ENCODE measurements around the gene KCNT2.

KCNT2 gene

DNA sequence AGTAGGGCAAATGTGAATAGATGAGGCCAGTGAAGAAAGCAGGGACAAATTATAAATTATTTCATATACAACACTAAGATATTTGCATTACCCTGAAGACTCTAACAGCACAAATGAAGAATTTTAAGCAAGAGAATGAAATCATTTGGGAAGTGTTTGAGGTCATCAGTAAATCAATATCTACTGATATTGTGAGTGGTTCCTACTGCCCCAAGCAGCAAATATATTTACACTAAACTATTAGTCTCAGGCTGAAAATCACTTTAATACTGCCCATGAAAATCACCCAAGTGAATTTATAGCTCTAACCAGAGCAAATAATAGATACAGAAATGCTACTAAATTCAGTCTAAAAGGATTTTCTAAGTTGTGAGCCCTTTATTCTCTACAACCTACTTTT, 163.6 kb downstream of the KCNT2 start:
- DNase-seq, result no peak

DNA sequence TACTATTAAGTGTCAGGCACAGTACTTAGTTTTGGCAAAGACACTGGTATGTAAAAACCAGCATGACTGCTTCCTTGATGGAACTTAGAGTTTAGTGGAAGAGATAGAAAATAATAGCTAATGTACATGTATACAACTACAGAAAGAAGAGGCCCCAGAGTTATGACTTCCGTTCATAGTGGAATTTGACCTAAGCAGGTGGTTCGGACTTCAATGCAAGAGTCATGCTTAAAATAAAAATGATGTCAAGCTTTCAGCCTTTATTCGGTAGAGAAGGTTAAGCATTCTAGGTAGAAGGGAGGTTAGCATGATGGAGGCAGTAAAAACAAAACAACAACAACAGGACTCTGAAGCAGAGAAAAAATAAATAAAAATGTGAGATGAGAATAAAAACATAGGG, 165.9 kb downstream of the KCNT2 start:
- DNase-seq, result no peak

DNA sequence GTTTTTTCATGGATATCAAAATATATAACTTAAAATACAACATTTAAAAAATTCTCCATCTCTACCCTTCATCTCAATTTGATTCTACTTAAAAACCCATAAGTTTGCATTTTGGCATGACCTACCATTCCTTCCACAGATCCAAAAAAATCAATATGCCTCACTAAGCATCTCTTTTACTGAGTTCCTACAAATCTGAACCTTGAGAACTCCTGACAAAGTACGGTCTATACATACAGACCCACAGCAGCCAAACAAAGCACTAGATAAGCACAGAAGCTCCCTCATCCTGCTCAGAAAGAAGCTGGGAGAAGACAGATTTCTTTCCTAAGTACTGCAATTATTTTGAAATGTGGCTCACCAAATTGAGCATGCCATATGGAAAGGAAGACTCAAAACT, 167.5 kb downstream of the KCNT2 start:
- no peak for DNase-seq

DNA sequence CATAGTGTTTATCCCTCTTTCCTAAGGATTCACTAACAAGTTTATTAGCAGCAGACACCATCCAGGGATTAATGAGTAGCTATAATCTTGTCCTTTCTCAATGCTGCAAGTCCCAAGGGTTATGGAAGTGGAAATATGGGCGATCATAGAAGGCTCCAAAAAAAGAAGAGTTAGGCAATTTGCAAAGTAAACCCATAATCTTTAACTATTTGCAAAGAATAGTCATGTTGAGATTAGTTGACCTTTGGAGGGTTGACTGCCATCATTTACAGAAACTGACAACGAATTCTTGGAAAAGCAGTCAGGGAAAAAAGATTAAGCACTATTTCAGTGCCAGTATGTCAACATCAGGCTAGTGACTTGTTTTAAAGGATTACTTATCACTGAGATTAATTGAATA, 169.9 kb downstream of the KCNT2 start:
- no peak for DNase-seq

DNA sequence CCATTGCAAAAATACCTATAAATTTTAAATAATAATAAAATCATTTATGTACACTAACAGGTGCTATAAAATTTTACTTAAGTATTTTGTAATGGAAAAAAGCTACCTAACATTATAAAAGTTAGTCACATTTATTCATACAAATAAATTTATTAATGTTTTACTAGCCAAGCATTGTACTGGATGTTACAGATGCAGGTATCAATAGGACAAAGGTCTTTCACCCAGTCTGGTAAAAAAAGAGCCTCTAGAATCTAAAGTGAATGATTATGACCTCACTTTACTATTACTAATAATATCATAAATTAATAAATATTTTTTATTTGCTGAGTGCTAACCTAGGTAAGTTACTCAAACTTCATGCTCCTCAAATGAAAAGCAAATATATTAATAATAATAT, 170.6 kb downstream of the KCNT2 start:
- DNase-seq, result no peak

DNA sequence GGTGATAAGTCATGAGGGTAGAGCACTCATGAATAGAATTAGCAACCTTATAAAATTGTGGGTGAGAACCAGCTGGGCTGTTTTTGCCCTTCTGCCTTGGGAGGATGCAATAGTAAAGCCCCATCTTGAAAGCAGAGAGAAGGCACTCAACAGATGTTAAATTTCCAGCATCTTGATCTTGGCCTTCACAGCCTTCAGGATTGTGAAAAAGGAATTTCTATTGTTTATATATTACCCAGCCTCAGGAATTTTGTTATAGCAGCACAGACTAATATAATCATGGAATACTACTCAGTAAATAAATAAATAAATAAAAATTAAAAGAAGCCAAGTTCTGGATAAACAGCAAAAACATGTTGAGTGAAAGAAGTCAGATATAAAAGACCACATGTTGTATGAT, 175.2 kb downstream of the KCNT2 start:
- DNase-seq, result no peak

DNA sequence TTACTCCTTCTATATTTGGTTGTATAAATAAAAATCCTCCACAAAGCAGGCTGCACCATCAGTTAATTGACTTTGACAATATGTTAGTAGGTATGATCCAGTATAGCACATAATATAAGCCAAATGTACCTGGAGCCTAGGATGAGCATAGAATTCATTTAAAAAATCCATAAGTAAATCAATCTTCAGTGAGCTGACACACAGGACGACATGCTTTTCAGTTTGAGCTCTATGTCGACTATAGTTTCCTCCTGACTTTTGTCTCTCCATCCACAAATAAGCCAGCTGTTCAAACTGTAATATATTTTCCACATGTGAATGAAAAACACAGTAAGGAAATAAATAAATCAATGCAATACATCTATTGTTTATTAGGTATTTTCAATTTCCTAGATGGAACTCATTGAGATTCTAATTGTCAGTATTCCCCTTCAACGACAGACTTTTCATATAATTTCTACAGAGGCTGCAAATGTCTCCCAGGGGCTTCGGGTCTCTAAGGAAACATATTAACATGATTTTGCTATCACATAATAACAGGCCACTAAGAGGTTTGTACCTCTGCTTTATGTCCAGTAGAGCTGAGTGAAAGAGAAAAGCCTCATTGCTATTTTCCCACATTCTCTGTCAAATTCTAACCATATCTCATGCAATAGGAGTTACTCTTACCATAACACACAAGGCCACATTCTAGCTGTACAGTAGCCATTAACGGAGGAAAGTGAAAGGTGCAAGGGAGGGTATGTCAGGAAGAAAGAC, 180.1 kb downstream of the KCNT2 start:
- no peak for DNase-seq

DNA sequence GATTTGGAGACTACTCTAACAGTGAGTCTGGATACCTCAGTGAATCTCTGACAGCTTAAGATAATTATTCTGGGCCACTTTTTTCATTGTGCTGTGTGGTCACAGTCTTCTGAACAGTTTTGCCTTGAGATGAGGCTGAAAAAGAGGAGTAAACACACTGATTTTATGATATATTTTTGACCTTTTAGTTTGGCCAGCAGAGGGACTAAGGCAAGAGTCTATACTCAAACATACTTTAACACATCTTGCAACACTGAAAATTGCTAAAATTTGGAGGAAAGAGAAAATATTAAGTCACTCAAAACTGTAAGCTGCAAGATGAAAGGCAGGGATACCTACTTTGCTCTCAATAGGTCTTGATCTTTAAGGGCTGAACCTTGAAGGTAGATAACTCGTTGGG, 182.7 kb downstream of the KCNT2 start:
- DNase-seq, result no peak

DNA sequence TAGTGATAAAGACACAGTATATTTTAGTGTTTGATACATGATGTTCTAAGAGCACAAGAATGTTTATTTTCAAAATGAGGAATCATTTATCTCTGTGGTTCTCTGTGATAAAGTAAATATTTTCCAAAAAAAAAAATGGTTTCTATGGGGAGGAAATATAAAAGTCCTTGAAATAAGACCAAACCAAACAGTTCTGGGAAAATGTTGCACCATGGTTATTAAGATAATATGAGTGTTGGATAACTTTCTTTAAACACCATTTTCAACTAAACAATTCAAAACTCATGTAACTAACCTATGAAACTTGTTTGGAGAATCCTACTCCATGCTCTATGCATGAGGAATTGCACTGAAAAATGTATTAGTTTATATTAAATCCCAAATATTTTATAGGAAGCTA, 184.6 kb downstream of the KCNT2 start:
- no peak for DNase-seq

DNA sequence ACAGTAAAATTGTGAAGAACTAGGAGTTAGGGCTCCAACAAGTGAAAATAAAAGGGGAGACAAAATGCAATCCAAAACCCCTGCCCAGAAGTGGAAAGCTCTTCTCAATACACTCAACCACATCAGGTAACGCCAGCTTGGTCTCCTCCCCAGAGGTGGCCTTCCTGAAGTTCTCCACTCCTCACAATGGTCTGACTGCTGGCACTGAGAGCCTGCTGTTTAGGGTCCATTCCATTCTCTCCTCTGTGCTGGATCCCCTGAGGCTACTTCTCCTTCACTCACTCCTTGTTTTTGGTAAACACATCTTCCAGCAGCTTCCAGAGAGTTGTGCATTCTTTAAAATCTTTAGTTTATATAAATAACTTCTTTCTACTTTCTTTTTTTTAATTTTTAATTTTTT, 189.5 kb downstream of the KCNT2 start:
- no peak for DNase-seq

DNA sequence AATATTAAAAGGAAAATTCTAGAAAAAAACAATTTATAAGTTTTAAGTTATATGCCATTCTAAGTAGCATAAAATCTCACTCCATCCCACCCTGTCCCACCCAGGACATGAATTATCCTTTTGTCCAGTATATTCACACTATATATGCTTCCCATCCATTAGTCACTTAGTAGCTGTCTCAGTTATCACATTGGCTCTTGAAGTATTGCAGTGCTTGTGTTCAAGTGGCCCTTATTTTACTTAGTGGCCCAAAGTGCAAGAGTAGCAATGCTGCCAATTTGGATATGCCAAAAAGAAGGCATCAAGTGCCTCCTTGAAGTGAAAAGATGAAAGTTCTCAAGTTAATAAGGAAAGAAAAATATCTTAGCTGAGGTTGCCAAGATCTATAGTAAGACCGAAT, 192.3 kb downstream of the KCNT2 start:
- DNase-seq, result no peak

DNA sequence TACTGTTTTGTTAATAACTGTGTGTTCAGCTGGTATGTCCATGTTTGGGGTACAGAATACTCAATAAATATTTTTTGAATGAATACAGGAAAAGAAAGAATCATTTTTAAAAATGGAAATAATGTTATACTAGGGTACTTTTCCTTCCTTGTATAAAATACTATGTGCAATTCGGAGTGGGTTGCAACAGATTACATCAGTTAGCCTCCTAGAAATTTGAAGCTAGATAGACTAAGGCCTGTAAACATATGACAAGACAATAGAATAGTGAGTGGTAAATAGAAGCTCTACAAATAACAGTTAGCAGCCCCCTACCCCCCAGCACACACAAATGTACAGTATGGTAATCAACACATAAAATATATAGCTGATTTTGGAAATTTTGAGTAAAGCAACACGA, 195.9 kb downstream of the KCNT2 start:
- DNase-seq, result no peak

DNA sequence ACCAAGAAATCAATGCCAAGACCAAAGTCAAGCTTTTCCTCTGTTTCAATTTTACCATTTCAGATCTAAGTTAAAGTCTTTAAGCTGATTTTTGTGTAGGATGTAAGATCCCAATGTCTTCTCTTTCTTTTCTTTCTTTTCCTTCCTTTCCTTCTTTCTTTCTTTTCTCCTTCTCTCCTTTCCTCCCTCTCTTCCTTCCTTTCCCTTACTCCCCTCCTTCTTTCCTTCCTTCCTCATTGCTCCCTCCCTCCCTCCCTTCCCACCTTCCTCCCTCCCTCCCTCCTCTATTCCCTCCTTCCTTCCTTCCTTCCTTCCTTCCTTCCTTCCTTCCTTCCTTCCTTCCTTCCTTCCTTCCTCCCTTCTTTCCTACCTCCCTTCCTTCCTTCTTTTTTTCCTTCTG, 197.5 kb downstream of the KCNT2 start:
- DNase-seq, result no peak

DNA sequence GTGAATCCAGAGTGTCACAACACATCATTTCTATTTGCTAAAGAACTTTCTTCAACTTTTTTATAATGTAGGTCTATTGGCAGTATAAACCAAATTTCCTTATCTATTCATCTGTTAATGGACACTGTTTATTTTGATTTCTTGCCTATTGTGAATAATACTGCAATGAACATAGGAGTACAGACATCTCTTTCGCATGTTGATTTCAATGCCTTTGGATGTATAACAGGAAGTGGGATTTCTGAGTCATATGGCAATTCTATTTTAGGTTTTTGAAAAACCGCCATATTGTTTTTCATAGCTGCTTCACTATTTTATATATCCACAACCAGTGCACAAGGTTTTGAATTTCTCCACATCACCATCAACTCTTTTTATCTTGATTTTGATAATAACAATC, 198.7 kb downstream of the KCNT2 start:
- DNase-seq, result no peak

DNA sequence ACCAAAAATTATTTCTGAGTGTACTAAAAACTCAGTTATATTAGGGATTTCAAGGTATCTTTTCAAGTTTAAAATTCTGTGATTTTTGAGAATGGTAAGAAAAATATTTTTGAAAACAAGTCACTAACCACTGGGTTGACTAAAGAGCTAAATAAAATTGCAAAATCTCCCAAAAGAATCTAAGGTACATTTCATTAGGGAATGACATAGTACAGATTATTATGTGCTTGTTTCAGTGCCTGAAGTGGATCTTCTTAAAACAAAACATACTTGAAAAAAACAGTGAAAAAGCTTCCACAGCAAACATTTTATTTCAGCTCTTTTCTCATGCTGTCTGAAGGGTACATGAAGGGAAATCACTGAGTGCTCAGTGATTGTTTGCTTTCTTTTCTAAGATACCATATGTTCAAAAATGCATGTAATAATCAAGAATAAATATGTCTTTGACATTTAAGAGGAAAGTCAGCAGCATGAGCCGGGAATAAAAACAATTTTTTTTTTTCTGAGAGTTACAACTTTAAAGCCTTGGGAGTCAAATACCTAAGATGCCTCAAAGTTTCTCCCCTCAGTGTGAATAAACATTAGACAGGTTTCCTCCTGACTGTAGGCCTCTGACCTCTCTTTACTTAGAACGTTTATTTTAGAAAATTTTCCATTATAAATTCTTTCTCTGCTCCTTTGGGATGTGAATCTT, 200.7 kb downstream of the KCNT2 start:
- DNase-seq, result no peak

DNA sequence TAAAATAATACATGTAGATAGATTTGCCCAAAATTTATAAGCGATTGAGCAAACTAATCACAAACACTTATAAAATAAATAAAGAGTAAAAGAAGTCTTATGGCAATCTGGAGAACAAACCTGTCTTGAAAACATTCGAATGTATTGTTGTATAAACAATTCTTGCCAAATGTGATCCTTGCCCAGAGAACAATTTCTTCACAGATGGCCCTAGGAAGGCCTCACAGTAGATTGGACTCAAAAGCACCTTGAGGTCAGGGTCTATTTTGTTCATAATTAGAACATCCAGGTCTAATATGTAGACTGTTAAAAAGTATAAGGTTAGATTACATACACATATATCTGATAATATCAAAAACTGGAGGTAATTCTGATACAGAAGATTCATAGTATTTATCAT, 202.4 kb downstream of the KCNT2 start:
- DNase-seq, result no peak

DNA sequence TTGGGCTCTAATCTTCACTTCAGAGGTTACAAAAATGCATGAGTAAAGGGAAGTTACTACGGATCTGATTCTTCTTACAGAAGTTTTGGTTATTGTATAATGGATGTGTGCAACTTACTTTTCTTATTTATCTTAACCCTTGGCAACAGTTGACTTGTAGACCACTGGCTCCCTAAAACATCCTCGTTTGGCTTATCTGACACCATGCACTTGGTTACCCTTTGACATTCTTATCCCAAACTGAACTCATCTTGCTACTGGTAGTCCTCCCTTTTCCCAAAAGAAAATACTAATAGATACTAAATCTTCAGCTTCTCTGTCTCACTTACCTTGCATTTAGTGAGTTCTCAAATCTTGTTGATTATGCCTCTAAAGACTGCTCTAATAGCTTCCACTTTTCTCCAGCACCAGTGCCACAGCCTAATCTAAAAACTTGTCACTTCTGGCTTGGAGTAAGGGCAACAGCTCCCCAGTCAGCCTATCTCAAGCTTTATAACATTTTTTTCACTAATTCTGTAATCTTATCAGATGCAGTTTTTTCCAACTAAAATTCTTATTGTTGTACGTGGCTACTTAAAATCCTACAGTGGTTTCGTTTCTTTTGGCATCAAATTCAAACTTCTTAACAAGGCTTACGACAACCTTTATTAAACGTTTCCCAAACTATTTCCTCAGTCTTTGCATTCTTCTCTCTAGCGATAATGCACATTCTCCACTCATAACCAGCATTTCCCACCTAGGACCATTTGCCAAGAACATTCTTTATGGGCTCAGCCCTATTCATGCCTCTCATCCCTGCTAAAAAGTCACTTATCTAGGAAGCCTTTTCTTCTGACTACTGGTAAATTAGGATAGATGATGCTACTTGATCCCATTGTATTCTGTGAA, 204.2 kb downstream of the KCNT2 start:
- no peak for DNase-seq

DNA sequence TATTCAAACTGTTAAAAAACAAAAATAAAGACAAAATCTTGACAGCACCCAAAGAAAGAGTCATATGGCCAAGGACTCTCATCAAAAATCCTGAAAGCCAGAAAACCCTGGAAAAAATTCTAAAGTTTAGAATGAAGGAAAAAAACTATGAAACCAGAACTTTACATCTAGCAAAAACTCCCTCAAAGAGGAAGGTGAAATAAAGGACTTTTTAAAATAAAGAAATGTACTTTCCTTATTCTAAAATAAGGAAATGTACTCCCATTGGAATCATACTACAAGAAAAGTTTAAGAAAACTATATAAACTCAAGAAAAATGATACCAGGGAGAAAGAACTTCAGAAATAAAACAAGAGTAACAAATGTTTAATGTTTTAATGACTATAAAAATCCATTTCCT, 206.3 kb downstream of the KCNT2 start:
- no peak for DNase-seq

DNA sequence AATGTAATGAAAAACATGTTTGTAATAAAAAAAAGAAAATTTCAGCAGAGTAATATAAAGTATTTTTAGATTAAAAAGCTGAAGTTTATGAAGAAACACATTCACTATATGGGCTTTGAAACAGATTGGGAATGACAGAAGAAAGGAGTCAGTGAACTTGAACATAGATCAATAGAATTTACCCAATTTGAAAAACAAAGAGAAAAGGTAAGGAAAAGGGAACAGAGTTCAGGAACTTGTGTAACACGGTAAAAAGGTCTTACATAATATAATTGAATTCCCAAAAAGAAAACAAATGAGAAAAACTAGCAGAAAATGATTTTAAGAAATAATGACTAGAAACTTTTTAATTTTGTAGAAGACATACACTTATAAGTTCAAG, 206.8 kb downstream of the KCNT2 start:
- no peak for DNase-seq

DNA sequence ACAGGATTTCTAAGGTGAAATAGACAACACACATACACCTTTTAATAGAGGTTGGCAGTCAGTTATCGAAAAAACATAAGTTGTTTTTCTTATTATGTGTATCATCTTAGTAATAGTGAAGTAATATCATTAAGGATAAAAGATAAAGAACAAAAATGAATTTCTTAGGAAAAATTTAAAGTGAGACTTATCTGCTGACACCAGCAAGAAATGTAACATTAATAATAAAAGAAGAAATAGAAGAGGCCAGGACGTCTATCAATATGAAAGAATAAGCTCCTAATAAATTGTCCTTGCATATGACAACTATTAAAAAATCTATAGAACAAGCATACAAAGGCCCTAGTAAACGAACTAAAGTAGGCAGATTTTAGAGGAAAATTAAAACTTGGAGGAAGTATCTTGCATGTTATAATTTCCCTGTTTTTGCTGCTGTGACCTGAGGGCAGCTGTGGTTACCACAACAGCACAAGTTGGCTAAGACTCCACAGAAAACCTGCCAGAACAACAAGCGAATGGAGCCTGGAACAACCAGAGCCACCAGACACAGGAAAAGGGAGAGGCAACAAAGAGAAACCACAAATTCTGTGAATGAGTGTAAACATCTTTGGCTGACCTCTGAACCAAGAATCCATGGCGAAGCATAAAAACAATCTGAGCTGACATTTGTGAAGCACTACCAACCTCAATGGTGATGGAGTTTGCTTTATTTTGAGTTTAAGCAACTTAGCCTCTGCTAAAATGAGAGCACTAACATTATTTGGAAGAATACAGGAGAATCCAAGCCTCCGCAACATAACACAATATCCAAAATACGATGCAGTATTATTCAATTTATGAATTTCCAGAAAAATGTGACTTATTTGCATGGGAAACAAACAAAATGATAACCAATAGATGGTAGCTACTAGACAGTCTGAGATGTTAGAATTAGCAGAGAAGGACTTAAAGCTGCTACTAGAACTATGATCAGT, 207.5 kb downstream of the KCNT2 start:
- DNase-seq, result no peak

DNA sequence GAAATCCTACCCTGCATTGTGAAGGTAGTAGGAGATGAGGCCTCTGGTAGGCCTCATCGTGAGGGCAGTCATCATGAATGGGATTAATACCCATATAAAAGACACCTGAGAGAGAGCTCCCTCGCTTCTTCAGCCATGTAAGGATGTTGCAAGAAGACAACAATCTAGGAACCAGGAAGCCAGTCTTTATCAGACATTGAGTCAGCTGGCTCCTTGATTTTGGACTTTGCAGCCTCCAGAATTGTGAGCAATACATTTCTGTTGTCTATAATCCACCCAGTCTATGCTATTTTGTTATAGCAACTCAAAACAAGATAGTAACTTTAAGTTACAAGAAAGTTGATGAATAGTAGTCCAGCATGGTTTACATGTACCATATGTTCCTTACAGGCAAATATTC, 208.5 kb downstream of the KCNT2 start:
- no peak for DNase-seq

DNA sequence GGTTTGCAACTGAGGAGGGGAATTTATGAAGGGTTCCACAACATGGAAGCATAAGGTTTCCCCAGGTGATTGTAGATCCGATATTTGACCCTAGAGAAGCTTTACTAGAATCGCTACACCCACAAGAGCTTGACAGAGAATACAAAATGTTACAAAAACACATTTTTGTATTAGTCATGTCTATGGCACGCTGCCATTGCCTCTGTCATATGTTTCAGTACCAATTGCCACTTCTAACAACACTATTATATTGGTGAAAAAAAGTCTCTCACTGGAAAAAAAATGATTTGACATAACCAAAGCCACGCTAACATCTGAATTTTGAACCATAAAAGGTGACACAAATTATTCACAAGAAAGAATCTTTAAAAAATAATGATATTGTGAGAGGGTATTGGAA, 214.5 kb downstream of the KCNT2 start:
- DNase-seq, result no peak

DNA sequence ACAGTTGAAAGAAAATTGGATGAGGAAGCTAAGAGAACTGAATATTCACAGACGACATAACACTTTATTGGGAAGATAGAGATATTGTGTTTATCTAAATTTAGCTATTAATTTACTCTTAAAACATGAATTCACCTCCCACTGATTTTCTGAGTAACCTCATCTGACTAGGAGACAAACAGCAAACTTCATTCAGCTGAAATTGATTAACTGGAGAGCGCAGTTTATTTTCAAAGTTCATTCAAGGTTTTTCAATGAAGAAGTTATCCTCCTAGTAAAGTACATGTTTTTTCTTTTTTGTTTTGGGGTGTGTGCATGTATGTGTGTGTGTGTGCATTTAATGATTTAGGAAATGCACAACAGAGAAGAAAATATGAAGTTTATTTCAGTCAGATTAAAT, 215.0 kb downstream of the KCNT2 start:
- DNase-seq, result no peak
